Choroid plexus epithelial cell (primary cell): ENCODE data around the gene F12.

Source experiments
- DNase-seq: peaks from one replicate; pipeline ENCODE4 v3.0.0-alpha.2; 2010; ENCODE audit warnings: low read depth
- H3K4me3 ChIP-seq: 2 replicates; pipeline ENCODE4 v1.5.1; 2011; ENCODE audit warnings: low read depth, mild to moderate bottlenecking, control low read depth, low read length, moderate library complexity
- TF ChIP-seq, protein P1 (sequence below): conservative IDR thresholded peaks from 2 replicates; pipeline ENCODE4 v1.5.1; 2011; ENCODE audit warnings: low read depth, mild to moderate bottlenecking, control low read depth, inconsistent platforms, low read length, moderate library complexity

F12 gene

DNA sequence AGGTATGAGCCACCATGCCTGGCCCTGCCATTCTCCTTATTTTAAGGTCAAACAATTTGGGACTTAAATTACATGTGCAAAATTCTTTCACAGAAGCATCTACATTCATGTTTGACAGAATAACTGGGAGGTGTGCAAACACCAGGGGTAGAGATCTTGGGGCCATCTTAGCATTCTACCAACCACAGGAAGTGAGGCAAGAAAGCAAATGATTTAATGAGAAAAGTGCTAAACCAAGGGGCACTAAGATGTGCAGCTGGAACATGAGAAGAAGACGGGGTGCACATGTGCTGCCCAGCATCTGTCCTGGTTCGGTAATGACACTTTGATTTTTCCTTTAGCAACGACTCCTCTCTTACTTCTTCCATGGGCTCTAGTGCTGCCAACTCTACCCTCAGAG, 1.2 kb upstream of the F12 start:
- DNase-seq: no peak
- TF ChIP-seq, protein P1, sequence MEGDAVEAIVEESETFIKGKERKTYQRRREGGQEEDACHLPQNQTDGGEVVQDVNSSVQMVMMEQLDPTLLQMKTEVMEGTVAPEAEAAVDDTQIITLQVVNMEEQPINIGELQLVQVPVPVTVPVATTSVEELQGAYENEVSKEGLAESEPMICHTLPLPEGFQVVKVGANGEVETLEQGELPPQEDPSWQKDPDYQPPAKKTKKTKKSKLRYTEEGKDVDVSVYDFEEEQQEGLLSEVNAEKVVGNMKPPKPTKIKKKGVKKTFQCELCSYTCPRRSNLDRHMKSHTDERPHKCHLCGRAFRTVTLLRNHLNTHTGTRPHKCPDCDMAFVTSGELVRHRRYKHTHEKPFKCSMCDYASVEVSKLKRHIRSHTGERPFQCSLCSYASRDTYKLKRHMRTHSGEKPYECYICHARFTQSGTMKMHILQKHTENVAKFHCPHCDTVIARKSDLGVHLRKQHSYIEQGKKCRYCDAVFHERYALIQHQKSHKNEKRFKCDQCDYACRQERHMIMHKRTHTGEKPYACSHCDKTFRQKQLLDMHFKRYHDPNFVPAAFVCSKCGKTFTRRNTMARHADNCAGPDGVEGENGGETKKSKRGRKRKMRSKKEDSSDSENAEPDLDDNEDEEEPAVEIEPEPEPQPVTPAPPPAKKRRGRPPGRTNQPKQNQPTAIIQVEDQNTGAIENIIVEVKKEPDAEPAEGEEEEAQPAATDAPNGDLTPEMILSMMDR: no peak
- H3K4me3 ChIP-seq: no peak overlapping the region

DNA sequence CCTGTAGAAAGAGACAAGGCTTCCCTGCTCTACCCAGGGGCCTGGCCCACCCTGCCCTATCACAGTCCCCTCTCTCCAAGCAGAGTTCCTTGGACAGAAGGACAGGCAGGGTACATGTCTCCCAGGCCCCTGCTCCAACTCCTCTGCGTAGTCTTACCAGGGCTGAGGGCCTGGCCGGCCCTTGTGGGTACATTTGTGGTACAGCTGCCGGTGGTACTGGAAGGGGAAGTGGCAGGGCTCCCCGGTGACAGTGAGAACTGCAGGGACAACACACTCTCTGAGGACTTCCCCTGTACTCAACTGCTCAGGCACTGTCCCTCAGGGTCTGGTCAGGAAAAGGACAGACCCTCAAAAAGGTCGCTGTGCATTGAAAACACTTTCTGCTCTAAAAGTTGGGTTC, 3.6 kb downstream of the F12 start:
- DNase-seq: no peak
- no peak overlapping the region for H3K4me3 ChIP-seq
- TF ChIP-seq, protein P1: no peak

DNA sequence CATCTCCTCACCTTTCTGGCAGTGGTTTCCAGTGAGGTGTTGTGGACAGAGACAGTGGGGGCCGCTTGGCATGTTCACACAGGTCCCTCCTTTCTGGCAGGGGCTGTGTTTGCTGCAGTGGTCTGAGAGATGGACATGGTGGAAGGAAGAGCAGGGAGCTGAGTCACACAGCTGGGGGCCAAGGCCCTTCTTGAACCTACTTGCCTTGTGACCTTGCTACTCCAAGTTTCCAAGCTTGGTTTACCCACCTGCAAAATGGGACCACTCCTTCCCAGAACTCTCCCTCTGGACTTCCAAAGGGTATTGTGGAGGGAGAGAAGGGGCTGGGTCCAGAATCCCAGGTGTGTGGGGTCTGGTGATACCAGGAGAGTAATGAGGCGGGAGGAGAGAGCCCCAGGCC, 4.1 kb downstream of the F12 start:
- no peak for DNase-seq
- H3K4me3 ChIP-seq: no peak overlapping the region
- TF ChIP-seq, protein P1: no peak

DNA sequence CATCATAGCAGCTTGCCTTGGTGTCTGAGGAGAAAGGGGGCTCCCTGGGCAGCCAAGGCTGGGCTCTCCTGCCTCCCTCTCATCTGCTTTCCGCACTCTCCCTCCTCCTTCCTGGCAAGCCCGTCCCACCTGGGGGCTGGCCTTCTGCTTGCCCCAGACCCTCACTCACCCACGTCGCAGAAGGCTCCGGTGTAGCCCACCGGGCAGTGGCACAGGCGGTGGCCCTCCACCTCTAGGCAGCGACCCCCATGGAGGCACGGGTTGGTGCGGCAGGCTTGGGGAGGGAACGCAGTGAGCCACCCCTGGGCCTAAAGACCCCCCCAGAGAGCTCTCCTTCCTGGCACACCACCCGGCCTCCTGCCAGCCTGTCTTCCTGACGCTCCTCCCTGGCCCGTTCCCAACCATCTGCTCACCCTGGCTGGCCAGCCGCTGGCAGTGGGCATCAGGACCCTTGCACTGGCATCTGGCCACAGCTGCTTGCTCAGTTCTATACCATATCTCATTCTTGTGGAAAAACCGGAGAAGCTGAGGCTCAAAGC, 4.7 kb downstream of the F12 start:
- TF ChIP-seq, protein P1: no peak
- H3K4me3 ChIP-seq: peak overlapping the region; percentile 61
- DNase-seq: no peak

DNA sequence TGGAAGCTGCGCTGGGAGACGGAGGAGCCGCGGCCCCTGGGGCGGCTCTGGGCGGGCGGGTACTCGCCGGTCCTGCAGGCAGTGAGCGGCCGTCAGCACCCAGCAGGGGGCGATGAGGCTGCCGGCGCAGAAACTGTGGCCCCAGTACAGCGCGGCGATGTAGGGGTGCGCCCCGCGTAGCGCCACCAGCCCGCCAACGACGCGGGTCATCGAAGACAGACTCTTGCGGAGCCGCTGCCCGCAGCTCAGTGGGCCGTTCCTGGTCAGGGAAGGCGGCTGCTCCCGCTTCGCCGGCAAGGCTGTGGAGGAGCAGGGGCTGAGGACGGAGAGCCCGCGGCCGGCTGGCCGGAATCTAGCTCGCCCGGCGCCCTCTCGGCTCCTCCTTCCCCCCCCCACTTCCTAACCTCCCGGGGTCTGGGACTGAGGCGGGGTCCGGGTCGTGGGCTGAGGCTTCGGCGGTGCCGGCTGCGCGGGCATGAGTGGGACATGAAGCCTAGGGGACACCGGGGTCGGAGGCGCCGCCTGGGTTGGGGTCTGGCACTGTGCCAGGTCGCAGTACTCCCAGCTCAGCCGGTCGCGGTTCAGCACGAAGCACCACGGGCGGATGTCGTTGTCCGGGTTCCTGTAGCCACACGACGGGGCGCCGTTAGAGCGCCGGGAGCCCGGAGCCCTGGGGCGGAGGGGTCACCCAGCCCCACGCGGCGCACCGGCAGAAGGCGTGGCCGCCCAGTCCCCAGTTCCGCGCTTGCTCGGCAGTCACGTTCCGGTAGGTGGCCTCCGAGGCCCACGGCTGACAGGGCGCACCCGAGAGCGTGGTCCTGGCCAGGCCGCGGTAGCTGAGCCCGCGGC, 5.3 kb downstream of the F12 start:
- TF ChIP-seq, protein P1: peak; percentile 61
- H3K4me3 ChIP-seq: peak overlapping the region; percentile 61
- peak; percentile 82 for DNase-seq

DNA sequence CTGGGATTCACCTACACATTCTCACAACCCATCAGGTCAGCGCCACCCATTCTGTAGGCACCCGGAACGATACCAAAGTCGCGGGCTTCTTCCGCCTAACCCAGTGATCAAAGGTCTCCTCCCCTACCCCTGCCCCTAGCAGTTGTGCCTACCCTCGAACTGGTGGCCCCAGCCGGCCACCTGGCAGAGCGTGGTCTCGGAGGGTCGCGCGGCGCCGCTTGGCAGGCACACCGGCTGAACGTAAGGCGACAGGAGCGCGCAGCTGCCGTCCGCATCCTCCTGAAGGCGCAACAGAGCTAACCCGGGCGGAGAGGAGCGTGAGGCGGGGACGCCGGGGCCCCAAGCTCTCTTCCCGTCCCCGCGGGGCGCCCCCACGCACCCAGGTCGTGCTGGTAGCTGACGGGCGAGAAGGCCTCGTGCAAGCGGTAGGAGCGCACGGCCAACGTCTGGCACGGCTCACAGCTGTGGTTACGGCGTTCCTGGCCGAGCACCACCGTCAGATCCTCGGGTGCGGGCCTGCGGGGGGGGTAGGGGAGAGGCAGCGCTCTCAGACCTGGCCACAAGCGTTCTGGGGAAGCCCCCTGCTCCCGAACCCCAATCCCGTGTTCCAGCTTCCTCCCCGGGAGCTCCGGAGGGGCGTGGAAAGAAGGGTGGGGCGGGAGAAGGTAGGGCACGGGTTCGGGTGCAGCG, 6.1 kb downstream of the F12 start:
- TF ChIP-seq, protein P1: no peak
- DNase-seq: peak; percentile 40
- H3K4me3 ChIP-seq: peak overlapping the region; percentile 61
